HepG2 (cell line): ENCODE results near the gene LRRC45. TPM values are rescaled to one million over a fixed set of nuclear protein-coding genes. Genes with fewer than 3 reads are reported as not detected.

Experiments used
- BCLAF1 ChIP-seq: fragments of 450-650 bp; IDR thresholded peaks from 2 replicates; pipeline ENCODE4 v1.6.1; 2017; ENCODE audit warnings: mild to moderate bottlenecking
- KLF6 ChIP-seq: IDR thresholded peaks from 2 replicates; pipeline ENCODE4 v1.8.0; 2016; ENCODE audit warnings: missing biosample characterization, missing genetic modification reagents
- MAFK ChIP-seq, 2 experiments: IDR thresholded peaks in 1 of 2; conservative IDR thresholded peaks in 1 of 2; 2 replicates each; pipeline ENCODE4 v1.6.1; 2011; ENCODE audit warnings: improper control_type of control experiment in 2 of 2, low read length in 2 of 2
- PRDM15 ChIP-seq: sonication (generic); formaldehyde crosslinking; IDR thresholded peaks from 2 replicates; pipeline ENCODE4 v1.4.0; 2020; ENCODE audit warnings: missing genetic modification reagents
- REL ChIP-seq: sonication (generic); formaldehyde crosslinking; conservative IDR thresholded peaks from 2 replicates; pipeline ENCODE4 v1.8.0; 2022; ENCODE audit warnings: mild to moderate bottlenecking, missing genetic modification reagents, moderate library complexity
- SNAPC5 ChIP-seq: sonication (generic); formaldehyde crosslinking; IDR thresholded peaks from 2 replicates; pipeline ENCODE4 v1.8.1; 2023; ENCODE audit warnings: mild to moderate bottlenecking, missing genetic modification reagents, borderline replicate concordance
- SP4 ChIP-seq: sonication (generic); formaldehyde crosslinking; IDR thresholded peaks from 2 replicates; pipeline ENCODE4 v1.8.1; 2023; ENCODE audit warnings: mild to moderate bottlenecking, missing genetic modification reagents
- SYNCRIP ChIP-seq: fragments of 200-400 bp; formaldehyde crosslinking; IDR thresholded peaks from 2 replicates; pipeline ENCODE4 v1.6.1; 2018; ENCODE audit warnings: mild to moderate bottlenecking, low read depth, low read length; ENCODE audit not compliant: insufficient read depth
- ZBTB21 ChIP-seq: sonication (generic); formaldehyde crosslinking; IDR thresholded peaks from 2 replicates; pipeline ENCODE4 v1.4.0; 2020; ENCODE audit warnings: missing genetic modification reagents
- ZNF703 ChIP-seq: sonication (generic); formaldehyde crosslinking; IDR thresholded peaks from 2 replicates; pipeline ENCODE4 v1.5.1; 2020; ENCODE audit warnings: missing genetic modification reagents, mild to moderate bottlenecking, moderate library complexity, borderline replicate concordance
- polyA plus RNA-seq, 8 experiments: library from polyadenylated mRNA; depleted of rRNA in 3 of 8; stranded (reverse) in 7 of 8; unstranded in 1 of 8; fragments of >200 nt; fragmentation: Illumina TruSeq in 4 of 8; extraction: Trizol in 4 of 8; gene quantifications; 2 replicates each; pipeline versions ENCODE4 v1.2.1 to v1.2.3, GENCODE V29; 2011 to 2016; ENCODE audit warnings: low read depth in 4 of 8, missing spikeins in 1 of 8, mixed read lengths in 1 of 8; ENCODE audit not compliant: insufficient read depth in 1 of 8
- total RNA-seq, 5 experiments: library from RNA; depleted of rRNA; stranded (reverse); fragments of >200 nt; fragmentation: Illumina TruSeq; extraction: Trizol; gene quantifications; 2 replicates each; pipeline ENCODE4 v1.2.3, GENCODE V29; 2016; ENCODE audit warnings: low read depth in 1 of 5
- TF ChIP-seq, protein P1 (sequence below): sonication (generic); formaldehyde crosslinking; IDR thresholded peaks from 2 replicates; pipeline ENCODE4 v1.4.0; 2020; ENCODE audit warnings: mild to moderate bottlenecking, missing genetic modification reagents
- TF ChIP-seq, protein P2 (sequence below): sonication (generic); formaldehyde crosslinking; conservative IDR thresholded peaks from 2 replicates; pipeline ENCODE4 v1.4.0; 2020; ENCODE audit warnings: missing genetic modification reagents

The LRRC45 gene
- total and polyA plus RNA-seq, 2 of the 13 experiments (the other 11 are each of a cell fraction or from before 2014, with no cell fraction given) = 11.6 to 48.1 TPM

GRCh38 chr17:81993729-81994592 lies 29.1 kb upstream of the LRRC45 start (continued):
- TF ChIP-seq, protein P1, sequence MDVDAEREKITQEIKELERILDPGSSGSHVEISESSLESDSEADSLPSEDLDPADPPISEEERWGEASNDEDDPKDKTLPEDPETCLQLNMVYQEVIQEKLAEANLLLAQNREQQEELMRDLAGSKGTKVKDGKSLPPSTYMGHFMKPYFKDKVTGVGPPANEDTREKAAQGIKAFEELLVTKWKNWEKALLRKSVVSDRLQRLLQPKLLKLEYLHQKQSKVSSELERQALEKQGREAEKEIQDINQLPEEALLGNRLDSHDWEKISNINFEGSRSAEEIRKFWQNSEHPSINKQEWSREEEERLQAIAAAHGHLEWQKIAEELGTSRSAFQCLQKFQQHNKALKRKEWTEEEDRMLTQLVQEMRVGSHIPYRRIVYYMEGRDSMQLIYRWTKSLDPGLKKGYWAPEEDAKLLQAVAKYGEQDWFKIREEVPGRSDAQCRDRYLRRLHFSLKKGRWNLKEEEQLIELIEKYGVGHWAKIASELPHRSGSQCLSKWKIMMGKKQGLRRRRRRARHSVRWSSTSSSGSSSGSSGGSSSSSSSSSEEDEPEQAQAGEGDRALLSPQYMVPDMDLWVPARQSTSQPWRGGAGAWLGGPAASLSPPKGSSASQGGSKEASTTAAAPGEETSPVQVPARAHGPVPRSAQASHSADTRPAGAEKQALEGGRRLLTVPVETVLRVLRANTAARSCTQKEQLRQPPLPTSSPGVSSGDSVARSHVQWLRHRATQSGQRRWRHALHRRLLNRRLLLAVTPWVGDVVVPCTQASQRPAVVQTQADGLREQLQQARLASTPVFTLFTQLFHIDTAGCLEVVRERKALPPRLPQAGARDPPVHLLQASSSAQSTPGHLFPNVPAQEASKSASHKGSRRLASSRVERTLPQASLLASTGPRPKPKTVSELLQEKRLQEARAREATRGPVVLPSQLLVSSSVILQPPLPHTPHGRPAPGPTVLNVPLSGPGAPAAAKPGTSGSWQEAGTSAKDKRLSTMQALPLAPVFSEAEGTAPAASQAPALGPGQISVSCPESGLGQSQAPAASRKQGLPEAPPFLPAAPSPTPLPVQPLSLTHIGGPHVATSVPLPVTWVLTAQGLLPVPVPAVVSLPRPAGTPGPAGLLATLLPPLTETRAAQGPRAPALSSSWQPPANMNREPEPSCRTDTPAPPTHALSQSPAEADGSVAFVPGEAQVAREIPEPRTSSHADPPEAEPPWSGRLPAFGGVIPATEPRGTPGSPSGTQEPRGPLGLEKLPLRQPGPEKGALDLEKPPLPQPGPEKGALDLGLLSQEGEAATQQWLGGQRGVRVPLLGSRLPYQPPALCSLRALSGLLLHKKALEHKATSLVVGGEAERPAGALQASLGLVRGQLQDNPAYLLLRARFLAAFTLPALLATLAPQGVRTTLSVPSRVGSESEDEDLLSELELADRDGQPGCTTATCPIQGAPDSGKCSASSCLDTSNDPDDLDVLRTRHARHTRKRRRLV = no peak; the same call in 1 of the 2 replicates
- no peak for TF ChIP-seq KLF6 (CRISPR knock-in tag)
- TF ChIP-seq SNAPC5 (CRISPR knock-in tag) = 0 out of 2 replicates have a peak, but pooled peaks have one; percentile 90
- no peak for TF ChIP-seq SYNCRIP
- no peak for TF ChIP-seq BCLAF1
- no peak for TF ChIP-seq REL (CRISPR knock-in tag)
- no peak for TF ChIP-seq PRDM15 (CRISPR knock-in tag)
- peak; percentile 86; the same call in 1 of the 2 replicates for TF ChIP-seq ZNF703 (CRISPR knock-in tag)
- TF ChIP-seq, protein P2, sequence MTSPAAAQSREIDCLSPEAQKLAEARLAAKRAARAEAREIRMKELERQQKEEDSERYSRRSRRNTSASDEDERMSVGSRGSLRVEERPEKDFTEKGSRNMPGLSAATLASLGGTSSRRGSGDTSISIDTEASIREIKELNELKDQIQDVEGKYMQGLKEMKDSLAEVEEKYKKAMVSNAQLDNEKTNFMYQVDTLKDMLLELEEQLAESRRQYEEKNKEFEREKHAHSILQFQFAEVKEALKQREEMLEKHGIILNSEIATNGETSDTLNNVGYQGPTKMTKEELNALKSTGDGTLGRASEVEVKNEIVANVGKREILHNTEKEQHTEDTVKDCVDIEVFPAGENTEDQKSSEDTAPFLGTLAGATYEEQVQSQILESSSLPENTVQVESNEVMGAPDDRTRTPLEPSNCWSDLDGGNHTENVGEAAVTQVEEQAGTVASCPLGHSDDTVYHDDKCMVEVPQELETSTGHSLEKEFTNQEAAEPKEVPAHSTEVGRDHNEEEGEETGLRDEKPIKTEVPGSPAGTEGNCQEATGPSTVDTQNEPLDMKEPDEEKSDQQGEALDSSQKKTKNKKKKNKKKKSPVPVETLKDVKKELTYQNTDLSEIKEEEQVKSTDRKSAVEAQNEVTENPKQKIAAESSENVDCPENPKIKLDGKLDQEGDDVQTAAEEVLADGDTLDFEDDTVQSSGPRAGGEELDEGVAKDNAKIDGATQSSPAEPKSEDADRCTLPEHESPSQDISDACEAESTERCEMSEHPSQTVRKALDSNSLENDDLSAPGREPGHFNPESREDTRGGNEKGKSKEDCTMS (CRISPR knock-in tag) = no peak
- peak; percentile 69 for TF ChIP-seq ZBTB21
- TF ChIP-seq MAFK (conservative IDR thresholded peaks at IDR 0.05 in 1 of 2, IDR thresholded peaks at IDR 0.05 in 1 of 2; ENCODE audit: low read length in 2 of 2) = no peak
- peak; percentile 27 for TF ChIP-seq SP4 (CRISPR knock-in tag)
